Transverse colon (tissue), 4 donors: ENCODE measurements around the gene C1orf50. TPM values are rescaled to one million over a fixed set of nuclear protein-coding genes. Genes with fewer than 3 reads are reported as not detected.

ENCODE experiments used
- DNase-seq: peaks from one replicate; pipeline ENCODE4 v3.0.0-alpha.2; 2019
- H3K27ac ChIP-seq, 4 donors: fragments of 200-600 bp; sonication (generic); 2 replicates each; pipeline ENCODE4 v1.5.1; 2016 to 2018; ENCODE audit warnings: inconsistent platforms in 4 of 4
- H3K27me3 ChIP-seq: fragments of 200-600 bp; sonication (generic); 2 replicates; pipeline ENCODE4 v1.5.1; 2017; ENCODE audit warnings: inconsistent platforms
- H3K36me3 ChIP-seq, 4 donors: fragments of 200-600 bp; sonication (generic); 2 replicates each; pipeline ENCODE4 v1.5.1; 2017 to 2019; ENCODE audit warnings: inconsistent platforms in 4 of 4
- H3K4me1 ChIP-seq, 4 donors: fragments of 200-600 bp; sonication (generic); 2 replicates each; pipeline ENCODE4 v1.5.1; 2017 to 2020; ENCODE audit warnings: inconsistent platforms in 4 of 4
- H3K4me3 ChIP-seq, 4 donors: fragments of 200-600 bp; sonication (generic); 1 replicate in 1 of 4; 2 replicates in 3 of 4; pipeline versions ENCODE4 v1.5.1 to v1.6.1; 2017 to 2019; ENCODE audit warnings: inconsistent platforms in 4 of 4
- H3K9me3 ChIP-seq, 2 donors: fragments of 200-600 bp; sonication (generic); 2 replicates each; pipeline ENCODE4 v1.5.1; 2017 to 2019; ENCODE audit warnings: inconsistent platforms in 2 of 2
- CTCF ChIP-seq, 5 experiments: fragments of 200-600 bp in 3 of 5; fragments of 450-650 bp in 2 of 5; sonication (generic) in 3 of 5; IDR thresholded peaks; 1 replicate in 2 of 5; 2 replicates in 3 of 5; pipeline ENCODE4 v1.5.1; 2016 to 2017; ENCODE audit warnings: antibody characterized with exemption in 5 of 5, inconsistent platforms in 3 of 5, mild to moderate bottlenecking in 2 of 5, moderate library complexity in 1 of 5
- EP300 ChIP-seq: sonication (generic); formaldehyde crosslinking; IDR thresholded peaks from one replicate; pipeline ENCODE4 v1.6.1; 2017; ENCODE audit warnings: antibody characterized with exemption, low read depth
- POLR2A ChIP-seq: fragments of 450-650 bp; IDR thresholded peaks from one replicate; pipeline ENCODE4 v1.6.1; 2016; ENCODE audit warnings: antibody characterized with exemption, mild to moderate bottlenecking, moderate library complexity
- POLR2AphosphoS5 ChIP-seq, 3 donors: sonication (generic); formaldehyde crosslinking; IDR thresholded peaks; one replicate each; pipeline ENCODE4 v1.6.1; 2016; ENCODE audit warnings: antibody characterized with exemption in 3 of 3
- WGBS, 2 donors: methylation state at CpG; one replicate each; pipeline ENCODE4 v1.1.5; 2018; ENCODE audit warnings: low coverage in 1 of 2; 5-methylcytosine and 5-hydroxymethylcytosine counted together
- in situ Hi-C, 4 donors: fragments of 200-750 bp; cut with MboI; loops; one replicate each; pipeline versions ENCODE4 v1.15.0 to v1.15.1; 2017; ENCODE audit warnings: low sequenced_read_pairs in 3 of 4, low pct_ligation_motif_present in 1 of 4, low pct_unique_long_range_greater_than_20kb in 1 of 4
- intact Hi-C: fragments of 100-400 bp; cut with DNase I; formaldehyde crosslinking; loops from one replicate; pipeline ENCODE4 v1.15.1; 2023; ENCODE audit warnings: low total_unique reads
- total RNA-seq, 4 donors: library from RNA; depleted of rRNA; stranded (reverse); fragments of >200 nt; gene quantifications; one replicate each; pipeline ENCODE4 v1.1.0, GENCODE V29; 2016

The C1orf50 gene
- total RNA-seq, 4 donors from 2014 or later = 4.0 to 81.2 (median 8.1) TPM

GRCh38 chr1:42788021-42788420 is 21.0 kb downstream of the C1orf50 start:
- WGBS, 2 donors = 100% methylated on average over 1 of the region's 1 CpG
- H3K4me3 ChIP-seq = no peak overlapping the region

GRCh38 chr1:42793824-42794223 is 26.8 kb downstream of the C1orf50 start:
- Histone ChIP-seq H3K4me3 (no peak overlapping the region), H3K9me3 (no peaks in the 10 kb centered on the region), H3K4me1 (no peaks in the 10 kb centered on the region), H3K27ac (no peak overlapping the region), H3K36me3 (no peaks in the 10 kb centered on the region), H3K27me3 (no peaks in the 10 kb centered on the region)
- TF ChIP-seq EP300 = no peak
- no peak for TF ChIP-seq CTCF (IDR thresholded peaks at IDR 0.05)
- no peak for TF ChIP-seq POLR2A
- no peak for TF ChIP-seq POLR2AphosphoS5 (IDR thresholded peaks at IDR 0.05)
- no peak for DNase-seq
- intact Hi-C loops (no loop called here), in situ Hi-C loops (loop anchor here in 1 of 4 donors (25.0 kb wide), 1 partner anchor 268 kb away; no protein-coding TSS in a partner anchor)
- WGBS, 2 donors = 85% methylated on average over 2 of the region's 2 CpGs; no CpG with 5 or more reads in 1 of the 2 donors

More at GRCh38 chr1:42788021-42788420, 21.0 kb downstream of the C1orf50 start:
- Histone ChIP-seq H3K9me3 (no peaks in the 10 kb centered on the region), H3K4me1 (peaks cover 0 to 11% (median 6%) of the 10 kb centered on the region in 4 donors), H3K27ac (no peak overlapping the region), H3K36me3 (no peaks in the 10 kb centered on the region), H3K27me3 (peaks cover 11% of the 10 kb centered on the region)
- no peak for TF ChIP-seq POLR2AphosphoS5 (IDR thresholded peaks at IDR 0.05)
- TF ChIP-seq POLR2A = no peak
- no peak for TF ChIP-seq EP300
- no peak for TF ChIP-seq CTCF (IDR thresholded peaks at IDR 0.05)
- in situ Hi-C loops = loop anchor here in 1 of 4 donors (25.0 kb wide), 1 partner anchor 274 kb away; no protein-coding TSS in a partner anchor
- intact Hi-C loops = no loop called here
- DNase-seq = no peak

GRCh38 chr1:42797414-42797813 is 30.4 kb downstream of the C1orf50 start:
- TF ChIP-seq POLR2A (no peak), EP300 (no peak), CTCF (IDR thresholded peaks at IDR 0.05) (no peak), POLR2AphosphoS5 (IDR thresholded peaks at IDR 0.05) (no peak)
- Histone ChIP-seq H3K4me1 (no peaks in the 10 kb centered on the region), H3K27me3 (no peaks in the 10 kb centered on the region), H3K9me3 (no peaks in the 10 kb centered on the region), H3K4me3 (no peak overlapping the region), H3K36me3 (no peaks in the 10 kb centered on the region), H3K27ac (no peak overlapping the region)
- in situ Hi-C loops (loop anchor here in 1 of 4 donors (25.0 kb wide), 1 partner anchor 265 kb away; no protein-coding TSS in a partner anchor), intact Hi-C loops (no loop called here)
- WGBS, 2 donors = 78 to 79% methylated on average over 1 to 3 of the region's 3 CpGs
- DNase-seq = no peak

- H3K9me3 ChIP-seq = no peaks in the 10 kb centered on the region
- H3K36me3 ChIP-seq = no peaks in the 10 kb centered on the region
- H3K4me1 ChIP-seq = no peaks in the 10 kb centered on the region
- no peaks in the 10 kb centered on the region for H3K27me3 ChIP-seq
- TF ChIP-seq CTCF (IDR thresholded peaks at IDR 0.05) (no peak), EP300 (no peak), POLR2AphosphoS5 (IDR thresholded peaks at IDR 0.05) (no peak)
- H3K4me3 ChIP-seq = no peak overlapping the region
- 87 to 92% methylated on average over 5 of the region's 5 CpGs for WGBS, 2 donors
- intact Hi-C loops (no loop called here), in situ Hi-C loops (loop anchor here in 1 of 4 donors (25.0 kb wide), 1 partner anchor 264 kb away; no protein-coding TSS in a partner anchor)
- H3K27ac ChIP-seq = no peak overlapping the region
- no peak for DNase-seq
Measured at GRCh38 chr1:42797979-42798378, 30.9 kb downstream of the C1orf50 start.
